Measurements from ENCODE around the gene PAK1. TPM values are rescaled to one million over a fixed set of nuclear protein-coding genes. Genes with fewer than 3 reads are reported as not detected.

The PAK1 gene
- total and polyA plus RNA-seq, 10 of the 15 experiments (the other 5 are each of a cell fraction or from before 2014, with no cell fraction given), result 43.8 to 321 (median 110) TPM

- ChIA-PET RAD21 (ENCODE audit: unreplicated experiment) (interaction anchor here (1.3 to 1.6 kb wide), 2 partner anchors 9 to 145 kb away, joined by 4 to 5 read pairs; no protein-coding TSS in a partner anchor), POLR2A (interaction anchor here (0.7 to 1.1 kb wide), 2 partner anchors 12 to 24 kb away, joined by 3 read pairs; no protein-coding TSS in a partner anchor), SMC1A (ENCODE audit: uncharacterized antibody, unreplicated experiment) (interaction anchor here (0.8 to 4.2 kb wide), 7 partner anchors 8 to 68 kb away, joined by 3 to 25 read pairs (median 4); no protein-coding TSS in a partner anchor), CTCF (interaction anchor here (0.6 to 4.6 kb wide), 3 partner anchors 8 to 356 kb away, joined by 3 to 17 read pairs (median 3); no protein-coding TSS in a partner anchor)
- peaks cover 0 to 3% of the 10 kb centered on the region in 2 experiments; a peak in 2 of 4 replicates for H3K36me3 ChIP-seq (ENCODE audit: control insufficient read depth in 2 of 2, insufficient read depth in 2 of 2, low read length in 1 of 2)
- peaks cover 88% of the 10 kb centered on the region for H3K79me2 ChIP-seq (ENCODE audit: control insufficient read depth, insufficient read depth, low read length)
- DNase-seq (ENCODE audit: low read depth, low spot score) (no peak), ATAC-seq (no peak), FAIRE-seq (no peak)
- intact Hi-C loops (cut with micrococcal nuclease; ENCODE audit: unreplicated experiment) (no loop called here), in situ Hi-C loops (cut with MboI) (no loop called here)
- H3K4me3 ChIP-seq, result no peak overlapping the region
- no peak overlapping the region for H3K9ac ChIP-seq (ENCODE audit: control insufficient read depth, insufficient read depth, low read length)
- WGBS (ENCODE audit: insufficient coverage, insufficient replicate concordance, low lambda C conversion rate, missing lambda C conversion rate), result 82% methylated on average over 1 of the region's 1 CpG
- H3K27me3 ChIP-seq (replicated peaks in 1 of 2; ENCODE audit: control insufficient read depth in 2 of 2, insufficient read depth in 2 of 2, low read length in 1 of 2), result no peaks in the 10 kb centered on the region
- H4K20me1 ChIP-seq (ENCODE audit: control insufficient read depth, insufficient read depth), result peaks cover 3% of the 10 kb centered on the region; the same call in 1 of the 2 replicates
- H3K27ac ChIP-seq (ENCODE audit: control insufficient read depth, insufficient read depth), result no peak overlapping the region
- TF ChIP-seq ASH2L (IDR thresholded peaks at IDR 0.05; ENCODE audit: borderline replicate concordance, low read depth) (no peak), ATF2 (IDR thresholded peaks at IDR 0.05; ENCODE audit: low read length) (no peak), HSF1 (IDR thresholded peaks at IDR 0.05; ENCODE audit: low read depth, low read length) (no peak)
- H3K4me2 ChIP-seq (ENCODE audit: control insufficient read depth, insufficient read depth), result no peak overlapping the region
- H3K4me1 ChIP-seq (ENCODE audit: control insufficient read depth, insufficient read depth, low read length), result peaks cover 18% of the 10 kb centered on the region
- H2AFZ ChIP-seq (ENCODE audit: control insufficient read depth, low read depth, low read length), result no peak overlapping the region
- H3K9me3 ChIP-seq (replicated peaks; ENCODE audit: control insufficient read depth, insufficient read depth, low read length), result no peaks in the 10 kb centered on the region
- TSS peak; percentile 27 for BruUV-seq (replicated peaks)
These were observed 70.7 kb downstream of the PAK1 start for GRCh38 chr11:77403211-77403610.

Measured in GM12878 (cell line).